Esophagus squamous epithelium (tissue), 5 donors: Measurements from ENCODE around the gene ORAI3. TPM values are rescaled to one million over a fixed set of nuclear protein-coding genes. Genes with fewer than 3 reads are reported as not detected.

Experiments
- DNase-seq: peaks from one replicate; lab custom pipeline; 2025; lab: John Stamatoyannopoulos, UW
- H3K27ac ChIP-seq, 4 donors: fragments of 200-600 bp; sonication (generic); one replicate each; pipeline ENCODE4 v1.5.1; 2016 to 2019; ENCODE audit warnings: mild to moderate bottlenecking in 1 of 4
- H3K27me3 ChIP-seq, 4 donors: fragments of 200-600 bp; sonication (generic); 1 replicate in 3 of 4; 2 replicates in 1 of 4; pipeline versions ENCODE4 v1.5.1 to v1.6.0; 2017 to 2021; ENCODE audit warnings: antibody characterized with exemption in 1 of 4
- H3K36me3 ChIP-seq, 3 donors: fragments of 200-600 bp; sonication (generic); one replicate each; pipeline ENCODE4 v1.5.1; 2016 to 2019
- H3K4me1 ChIP-seq, 3 donors: fragments of 200-600 bp; sonication (generic); one replicate each; pipeline ENCODE4 v1.5.1; 2017 to 2019
- H3K4me3 ChIP-seq, 4 donors: fragments of 200-600 bp; sonication (generic); 1 replicate in 3 of 4; 2 replicates in 1 of 4; pipeline ENCODE4 v1.5.1; 2016 to 2019; ENCODE audit warnings: mild to moderate bottlenecking in 2 of 4, moderate library complexity in 1 of 4
- H3K9me3 ChIP-seq, 3 donors: fragments of 200-600 bp; sonication (generic); one replicate each; pipeline ENCODE4 v1.5.1; 2016 to 2019
- POLR2A ChIP-seq, 4 donors: fragments of 450-650 bp; IDR thresholded peaks; one replicate each; pipeline ENCODE4 v1.6.1; 2017; ENCODE audit warnings: antibody characterized with exemption in 4 of 4, mild to moderate bottlenecking in 4 of 4, moderate library complexity in 3 of 4
- WGBS, 2 donors: methylation state at CpG; one replicate each; pipeline ENCODE4 v1.1.5; 2018; 5-methylcytosine and 5-hydroxymethylcytosine counted together
- intact Hi-C: fragments of 100-400 bp; cut with DNase I; formaldehyde crosslinking; loops from one replicate; pipeline ENCODE4 v1.15.0; 2022
- total RNA-seq, 4 donors: library from RNA; depleted of rRNA; stranded (reverse); fragments of >200 nt; gene quantifications; one replicate each; pipeline ENCODE4 v1.1.0, GENCODE V29; 2016
- TF ChIP-seq, protein P1 (sequence below), 6 experiments: fragments of 450-650 bp in 4 of 6; fragments of 200-600 bp in 2 of 6; sonication (generic) in 2 of 6; IDR thresholded peaks; one replicate each; pipeline ENCODE4 v1.5.1; 2016 to 2019; ENCODE audit warnings: antibody characterized with exemption in 6 of 6, mild to moderate bottlenecking in 4 of 6, moderate library complexity in 4 of 6
- donor health status: DM: yes; HTN: yes; CAD: no.

ORAI3 gene
- total RNA-seq, 4 donors from 2014 or later = 4.0 to 28.6 (median 18.0) TPM

GRCh38 chr16:30987581-30988190 is 38.8 kb downstream of the ORAI3 start:
- H3K36me3 ChIP-seq = peaks cover 0 to 37% (median 6%) of the 10 kb centered on the region in 3 donors
- H3K4me3 ChIP-seq = no peak overlapping the region
- no peaks in the 10 kb centered on the region for H3K9me3 ChIP-seq
- intact Hi-C loops = loop anchor here (5.0 kb wide), 2 partner anchors 155 to 455 kb away; partner anchors contain the start of gene ZNF843
- DNase-seq = no peak
- H3K27me3 ChIP-seq = no peaks in the 10 kb centered on the region
- TF ChIP-seq, protein P1, sequence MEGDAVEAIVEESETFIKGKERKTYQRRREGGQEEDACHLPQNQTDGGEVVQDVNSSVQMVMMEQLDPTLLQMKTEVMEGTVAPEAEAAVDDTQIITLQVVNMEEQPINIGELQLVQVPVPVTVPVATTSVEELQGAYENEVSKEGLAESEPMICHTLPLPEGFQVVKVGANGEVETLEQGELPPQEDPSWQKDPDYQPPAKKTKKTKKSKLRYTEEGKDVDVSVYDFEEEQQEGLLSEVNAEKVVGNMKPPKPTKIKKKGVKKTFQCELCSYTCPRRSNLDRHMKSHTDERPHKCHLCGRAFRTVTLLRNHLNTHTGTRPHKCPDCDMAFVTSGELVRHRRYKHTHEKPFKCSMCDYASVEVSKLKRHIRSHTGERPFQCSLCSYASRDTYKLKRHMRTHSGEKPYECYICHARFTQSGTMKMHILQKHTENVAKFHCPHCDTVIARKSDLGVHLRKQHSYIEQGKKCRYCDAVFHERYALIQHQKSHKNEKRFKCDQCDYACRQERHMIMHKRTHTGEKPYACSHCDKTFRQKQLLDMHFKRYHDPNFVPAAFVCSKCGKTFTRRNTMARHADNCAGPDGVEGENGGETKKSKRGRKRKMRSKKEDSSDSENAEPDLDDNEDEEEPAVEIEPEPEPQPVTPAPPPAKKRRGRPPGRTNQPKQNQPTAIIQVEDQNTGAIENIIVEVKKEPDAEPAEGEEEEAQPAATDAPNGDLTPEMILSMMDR (IDR thresholded peaks at IDR 0.05) = no peak
- TF ChIP-seq POLR2A (IDR thresholded peaks at IDR 0.05) = no peak
- H3K4me1 ChIP-seq = peaks cover 7 to 20% (median 8%) of the 10 kb centered on the region in 3 donors
- no peak overlapping the region for H3K27ac ChIP-seq
- WGBS, 2 donors = 75 to 87% methylated on average over 2 to 13 of the region's 30 CpGs

DNA sequence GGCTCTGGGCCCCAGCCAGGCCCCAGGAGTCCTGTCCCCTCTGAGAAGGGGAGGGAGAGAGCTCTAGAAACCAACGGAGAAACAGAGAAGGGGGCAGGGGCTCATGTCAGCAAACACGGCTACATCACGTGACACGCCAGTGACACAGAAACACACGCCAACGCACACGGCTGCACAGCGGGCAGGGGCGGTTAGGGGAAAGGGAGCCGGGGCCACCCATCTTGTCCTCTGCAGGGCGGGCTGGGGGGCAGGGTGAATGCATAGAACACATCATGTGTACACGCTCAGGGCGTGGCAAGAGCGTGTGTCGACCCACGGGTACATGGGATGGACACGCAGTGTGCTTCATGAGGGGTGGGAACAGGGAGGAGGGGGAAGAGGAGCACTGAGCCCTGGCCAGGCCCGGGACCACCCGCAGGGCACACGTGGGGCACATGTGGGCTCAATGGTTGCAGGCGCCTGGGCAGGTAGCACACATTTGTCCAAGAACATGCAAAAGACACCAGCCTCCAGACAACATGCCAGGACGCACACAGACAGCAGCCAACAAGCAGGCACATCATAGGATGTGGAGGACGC is 40.7 kb downstream of the ORAI3 start:
- peaks cover 7 to 17% (median 8%) of the 10 kb centered on the region in 3 donors for H3K4me1 ChIP-seq
- peaks cover 0 to 18% (median 0%) of the 10 kb centered on the region in 3 donors for H3K36me3 ChIP-seq
- H3K27me3 ChIP-seq = no peaks in the 10 kb centered on the region
- no peak for TF ChIP-seq POLR2A (IDR thresholded peaks at IDR 0.05)
- H3K27ac ChIP-seq = no peak overlapping the region
- DNase-seq = no peak
- WGBS, 2 donors = 72 to 85% methylated on average over 14 to 18 of the region's 23 CpGs
- intact Hi-C loops = loop anchor here (5.0 kb wide), 2 partner anchors 153 to 453 kb away; partner anchors contain the start of gene ZNF843
- H3K9me3 ChIP-seq = no peaks in the 10 kb centered on the region
- no peak overlapping the region for H3K4me3 ChIP-seq

- TF ChIP-seq POLR2A (IDR thresholded peaks at IDR 0.05) = no peak
- TF ChIP-seq, protein P1 (IDR thresholded peaks at IDR 0.05) = no peak
- no peaks in the 10 kb centered on the region for H3K9me3 ChIP-seq
- H3K36me3 ChIP-seq = peaks cover 0 to 16% (median 0%) of the 10 kb centered on the region in 3 donors
- H3K4me1 ChIP-seq = peaks cover 7 to 11% (median 7%) of the 10 kb centered on the region in 3 donors
- intact Hi-C loops = no loop called here
- no peak overlapping the region for H3K27ac ChIP-seq
- 77% methylated on average over 4 of the region's 12 CpGs; no CpG with 5 or more reads in 1 of the 2 donors for WGBS, 2 donors
- DNase-seq = no peak
- no peak overlapping the region for H3K4me3 ChIP-seq
- no peaks in the 10 kb centered on the region for H3K27me3 ChIP-seq
Measured at GRCh38 chr16:30990105-30990504, 41.2 kb downstream of the ORAI3 start.

GRCh38 chr16:30991052-30991451 is 42.2 kb downstream of the ORAI3 start:
- intact Hi-C loops = no loop called here
- H3K4me1 ChIP-seq = peaks cover 0 to 3% (median under 1%) of the 10 kb centered on the region in 3 donors
- peaks cover 0 to 16% (median 0%) of the 10 kb centered on the region in 3 donors for H3K36me3 ChIP-seq
- H3K4me3 ChIP-seq = no peak overlapping the region
- DNase-seq = no peak
- H3K27ac ChIP-seq = no peak overlapping the region
- WGBS, 2 donors = 17% methylated on average over 1 of the region's 8 CpGs; no CpG with 5 or more reads in 1 of the 2 donors
- no peaks in the 10 kb centered on the region for H3K27me3 ChIP-seq
- H3K9me3 ChIP-seq = no peaks in the 10 kb centered on the region
- TF ChIP-seq POLR2A (IDR thresholded peaks at IDR 0.05) = no peak
- TF ChIP-seq, protein P1 (IDR thresholded peaks at IDR 0.05) = no peak

DNA sequence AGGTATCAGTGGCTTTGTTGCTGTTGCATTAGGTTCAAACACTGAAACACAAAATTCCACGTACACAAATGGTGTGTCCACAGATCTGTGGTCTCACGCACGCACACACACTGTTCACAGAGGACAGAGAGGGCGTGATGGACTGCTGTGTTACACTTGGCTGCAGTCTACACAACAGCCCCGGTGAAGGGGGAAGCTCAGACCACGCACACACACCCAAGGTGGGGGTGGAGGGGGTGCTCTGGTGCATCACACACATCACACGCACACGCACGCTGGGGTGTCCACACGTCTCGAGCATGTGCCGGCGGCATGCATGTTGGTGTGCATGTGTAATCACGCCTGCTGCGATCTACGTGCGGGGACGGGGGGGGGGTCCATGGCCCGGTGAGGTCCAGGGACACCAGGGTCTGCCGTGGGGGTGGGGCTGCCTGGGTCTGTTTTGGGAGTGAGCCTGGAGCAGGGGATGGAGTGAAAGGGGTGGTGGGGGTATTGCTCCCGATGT is 43.5 kb downstream of the ORAI3 start:
- WGBS, 2 donors = 82 to 94% methylated on average over 3 of the region's 21 CpGs
- DNase-seq = no peak
- Histone ChIP-seq H3K4me3 (no peak overlapping the region), H3K4me1 (peaks cover 6 to 14% (median 7%) of the 10 kb centered on the region in 3 donors), H3K36me3 (peaks cover 0 to 13% (median 0%) of the 10 kb centered on the region in 3 donors), H3K27me3 (no peaks in the 10 kb centered on the region), H3K9me3 (no peaks in the 10 kb centered on the region), H3K27ac (no peak overlapping the region)
- no peak for TF ChIP-seq POLR2A (IDR thresholded peaks at IDR 0.05)
- TF ChIP-seq, protein P1 (IDR thresholded peaks at IDR 0.05) = no peak
- intact Hi-C loops = no loop called here
